ENCODE data around the gene OR6Q1.
"Not testable (repeated sequence)": the region's sequence is repeated elsewhere in the genome, so short reads cannot be mapped to it uniquely, and the experiment has no call there.

The OR6Q1 gene, protein sequence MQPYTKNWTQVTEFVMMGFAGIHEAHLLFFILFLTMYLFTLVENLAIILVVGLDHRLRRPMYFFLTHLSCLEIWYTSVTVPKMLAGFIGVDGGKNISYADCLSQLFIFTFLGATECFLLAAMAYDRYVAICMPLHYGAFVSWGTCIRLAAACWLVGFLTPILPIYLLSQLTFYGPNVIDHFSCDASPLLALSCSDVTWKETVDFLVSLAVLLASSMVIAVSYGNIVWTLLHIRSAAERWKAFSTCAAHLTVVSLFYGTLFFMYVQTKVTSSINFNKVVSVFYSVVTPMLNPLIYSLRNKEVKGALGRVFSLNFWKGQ

DNA sequence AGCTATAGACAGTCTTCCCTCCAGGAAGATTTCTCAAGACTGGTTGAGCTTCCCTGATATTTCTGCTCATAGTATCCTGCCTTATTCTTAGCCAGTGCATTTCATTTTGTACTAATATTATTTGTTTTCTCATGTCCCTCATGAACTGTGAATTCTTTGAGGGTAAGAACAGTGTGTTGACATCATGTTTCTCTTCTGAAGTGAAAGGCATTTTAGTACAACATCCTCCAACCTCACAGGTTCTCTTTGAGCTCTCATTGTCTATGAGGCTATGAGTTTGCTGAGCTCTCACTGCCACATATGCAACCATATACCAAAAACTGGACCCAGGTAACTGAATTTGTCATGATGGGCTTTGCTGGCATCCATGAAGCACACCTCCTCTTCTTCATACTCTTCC, at the start of gene OR6Q1:
OR6Q1 (plus strand) TSS at position 301 of the 400 bp plus-strand sequence; CDS start at position 301, 0 bp downstream.
- no peak for DNase-seq (ENCODE audit: low spot score)

DNA sequence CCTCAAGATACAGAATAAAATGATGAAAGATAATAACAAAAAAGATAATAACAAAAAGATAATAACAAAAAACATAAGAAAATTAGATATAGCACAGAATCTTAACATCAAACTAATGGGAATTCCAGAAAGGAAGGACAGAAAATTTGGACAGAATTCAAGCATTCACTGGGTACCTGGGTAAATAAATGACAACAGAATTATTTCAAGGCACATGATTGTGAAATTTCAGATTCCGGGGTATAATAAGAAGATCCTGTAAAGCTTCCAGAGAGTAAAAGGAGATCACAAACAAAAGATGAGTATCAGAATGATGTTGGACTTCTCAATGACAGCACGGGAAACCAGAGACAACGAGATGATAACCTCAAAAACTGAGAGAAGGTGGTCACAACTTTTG, 49.2 kb upstream of the OR6Q1 start:
- no peak for DNase-seq (ENCODE audit: low spot score)

DNA sequence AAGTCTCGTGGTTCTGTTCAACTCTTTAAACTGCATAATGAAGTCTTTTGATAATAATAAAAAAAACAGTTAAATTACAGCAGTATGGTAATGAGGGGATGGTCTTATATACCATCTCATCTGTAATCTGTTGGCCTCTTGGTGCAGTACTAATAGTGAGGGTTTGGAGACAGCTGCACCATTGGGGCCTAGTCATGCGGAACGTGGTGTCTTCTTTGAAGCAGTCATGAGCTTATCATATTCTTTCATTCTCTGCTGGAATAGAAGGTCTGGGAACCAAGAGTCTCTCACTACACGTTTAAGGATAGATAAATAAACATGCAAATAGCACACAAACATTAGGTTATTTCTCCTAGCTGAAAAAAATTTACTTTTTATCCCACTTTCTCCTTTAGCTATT, 48.0 kb upstream of the OR6Q1 start:
- DNase-seq (ENCODE audit: low spot score): no peak

- DNase-seq (ENCODE audit: low spot score): no peak
These were observed 47.6 kb upstream of the OR6Q1 start for GRCh38 chr11:57983191-57983590.

DNA sequence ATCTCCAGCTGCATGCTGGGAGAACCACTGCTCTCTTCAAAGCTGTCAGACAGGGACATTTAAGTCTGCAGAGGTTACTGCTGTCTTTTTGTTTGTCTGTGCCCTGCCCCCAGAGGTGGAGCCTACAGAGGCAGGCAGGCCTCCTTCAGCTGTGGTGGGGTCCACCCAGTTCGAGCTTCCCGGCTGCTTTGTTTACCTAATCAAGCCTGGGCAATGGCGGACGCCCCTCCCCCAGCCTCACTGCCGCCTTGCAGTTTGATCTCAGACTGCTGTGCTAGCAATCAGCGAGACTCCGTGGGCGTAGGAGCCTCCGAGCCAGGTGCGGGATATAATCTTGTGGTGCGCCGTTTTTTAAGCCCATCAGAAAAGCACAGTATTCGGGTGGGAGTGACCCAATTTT, 31.2 kb upstream of the OR6Q1 start:
- not testable (repeated sequence) for DNase-seq (ENCODE audit: low spot score)

- not testable (repeated sequence) for DNase-seq (ENCODE audit: low spot score)
These were observed 30.7 kb upstream of the OR6Q1 start for GRCh38 chr11:58000021-58000420.

GRCh38 chr11:58000699-58001098, 30.1 kb upstream of the OR6Q1 start:
- DNase-seq (ENCODE audit: low spot score): no peak

DNA sequence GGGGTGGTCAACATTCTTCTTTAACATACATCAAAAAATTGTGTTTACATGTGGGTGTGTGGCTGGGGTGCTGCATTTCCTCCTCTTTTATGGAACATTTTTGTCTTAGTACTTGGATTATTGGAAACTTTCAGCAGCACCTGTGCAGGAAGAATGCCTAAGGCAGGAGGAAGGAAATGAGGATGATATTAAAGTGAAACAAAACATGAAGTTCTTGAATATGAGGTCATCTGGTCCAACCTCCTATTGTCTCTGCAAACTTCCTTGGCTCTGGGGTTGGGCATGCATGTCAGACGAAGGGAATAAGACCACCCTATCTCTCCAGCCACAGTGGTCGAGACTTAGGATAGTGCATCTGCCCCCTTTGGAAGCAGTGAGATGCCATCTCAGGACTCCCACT, 27.7 kb upstream of the OR6Q1 start:
- no peak for DNase-seq (ENCODE audit: low spot score)

GRCh38 chr11:58003591-58003990, 27.2 kb upstream of the OR6Q1 start:
- DNase-seq (ENCODE audit: low spot score): no peak

GRCh38 chr11:58004664-58005063, 26.1 kb upstream of the OR6Q1 start:
- no peak for DNase-seq (ENCODE audit: low spot score)

DNA sequence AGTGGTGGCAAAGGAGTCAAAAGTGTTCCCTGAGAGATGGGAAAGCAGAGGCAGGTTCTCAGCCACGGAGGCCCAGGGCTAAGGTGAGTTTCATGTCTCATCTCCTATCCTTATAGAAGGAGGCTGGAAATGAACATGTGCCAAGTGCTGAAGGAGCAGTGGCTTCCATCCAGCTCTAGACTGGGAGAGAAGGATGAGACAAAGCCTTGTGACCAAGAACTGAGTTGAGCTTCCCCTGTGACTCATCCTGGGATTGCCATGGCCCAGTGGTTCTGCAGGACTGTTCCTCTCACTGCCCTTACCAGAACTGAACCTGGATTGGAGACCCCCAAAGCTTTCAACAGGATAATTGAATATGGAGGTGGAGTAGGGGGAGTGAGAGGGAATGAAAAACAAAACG, 23.8 kb upstream of the OR6Q1 start:
- DNase-seq (ENCODE audit: low spot score): no peak

- DNase-seq (ENCODE audit: low spot score): no peak
These were observed 19.0 kb upstream of the OR6Q1 start for GRCh38 chr11:58011771-58012170.

- no peak for DNase-seq (ENCODE audit: low spot score)
These were observed 7.3 kb upstream of the OR6Q1 start, which contains the start of gene OR9Q1 for GRCh38 chr11:58023435-58023931. Gene OR9Q1, plus strand, starts transcription at chr11:58023881. Its CDS starts 155,564 bp downstream, at chr11:58179445.

GRCh38 chr11:58024601-58025091, 6.1 kb upstream of the OR6Q1 start:
- DNase-seq (ENCODE audit: low spot score): no peak

DNA sequence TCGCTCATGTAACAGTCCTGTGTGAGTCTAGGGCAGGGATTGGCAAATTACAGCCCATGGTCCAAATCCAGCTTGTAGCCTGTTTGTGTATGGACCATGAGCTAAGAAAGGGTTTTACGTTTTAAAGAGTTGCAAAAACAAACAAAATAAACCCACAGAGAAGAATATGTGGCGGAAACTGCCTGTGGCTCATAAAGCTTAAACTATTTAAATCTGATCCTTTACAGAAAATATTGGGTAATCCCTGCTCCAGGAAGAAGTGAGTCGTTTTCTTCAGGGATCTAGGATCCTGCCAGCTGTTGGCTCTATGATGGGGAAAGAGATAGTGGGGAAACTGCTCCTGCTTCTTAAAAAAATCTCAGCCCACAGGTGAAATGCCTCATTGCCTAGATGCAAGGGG, 3.4 kb upstream of the OR6Q1 start:
- no peak for DNase-seq (ENCODE audit: low spot score)

DNA sequence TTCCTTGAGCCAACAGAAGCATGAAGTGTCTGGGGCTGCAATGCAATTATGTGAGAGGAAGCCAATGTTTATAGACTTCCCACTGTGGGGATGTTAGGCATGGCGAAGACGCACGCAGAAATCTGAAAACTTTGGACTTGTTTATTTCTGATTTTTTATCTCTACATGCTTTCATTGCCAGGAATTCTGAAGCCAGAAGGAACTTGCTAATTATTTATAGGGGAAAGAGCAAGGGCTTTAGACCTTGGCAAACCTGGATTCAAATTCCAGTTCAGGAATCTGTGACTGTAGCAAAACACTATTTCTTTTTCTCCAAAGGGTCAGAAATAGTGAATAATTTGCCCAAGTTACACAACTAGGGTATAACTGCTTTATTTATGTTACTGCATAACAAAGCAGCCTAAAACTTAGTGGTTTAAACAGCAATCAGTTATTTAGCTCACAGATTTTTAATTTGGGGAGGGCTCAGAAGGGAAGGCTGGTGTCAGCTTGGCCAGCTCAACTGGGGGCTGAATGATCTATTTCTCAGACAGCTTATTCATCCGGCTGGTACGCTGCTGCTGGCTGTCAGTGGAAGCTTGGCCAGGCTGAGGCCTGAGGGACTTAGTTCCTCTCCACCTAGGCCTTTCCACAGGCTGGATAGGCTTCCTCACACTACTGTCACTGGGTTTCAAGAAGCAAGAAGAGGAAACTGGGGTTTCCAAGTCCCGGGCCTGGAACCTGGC, 1.9 kb upstream of the OR6Q1 start:
- no peak for DNase-seq (ENCODE audit: low spot score)

DNA sequence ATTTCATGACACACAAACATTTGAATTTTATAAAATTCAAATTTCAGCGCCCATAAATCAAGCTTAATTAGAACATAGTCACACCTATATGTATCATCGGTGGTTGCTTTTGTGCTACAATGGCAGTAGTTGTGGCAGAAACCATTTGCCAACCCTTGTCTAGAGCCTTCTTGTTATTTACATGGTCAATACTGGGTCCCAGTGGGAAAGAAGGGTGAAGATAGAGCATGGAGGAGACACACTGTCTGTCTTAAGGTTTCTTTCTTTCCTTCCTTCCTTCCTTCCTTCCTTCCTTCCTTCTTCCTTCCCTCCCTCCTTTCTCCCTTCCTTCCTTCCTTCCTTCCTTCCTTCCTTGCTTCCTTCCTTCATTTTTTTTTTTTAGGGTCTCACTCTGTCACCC, 3.7 kb downstream of the OR6Q1 start:
- no peak for DNase-seq (ENCODE audit: low spot score)

- no peak for DNase-seq (ENCODE audit: low spot score)
These were observed 8.8 kb downstream of the OR6Q1 start for GRCh38 chr11:58039589-58039988.

- DNase-seq (ENCODE audit: low spot score): no peak
These were observed 12.6 kb downstream of the OR6Q1 start for GRCh38 chr11:58043379-58043778.

GRCh38 chr11:58046231-58046630, 15.5 kb downstream of the OR6Q1 start:
- DNase-seq (ENCODE audit: low spot score): no peak

DNA sequence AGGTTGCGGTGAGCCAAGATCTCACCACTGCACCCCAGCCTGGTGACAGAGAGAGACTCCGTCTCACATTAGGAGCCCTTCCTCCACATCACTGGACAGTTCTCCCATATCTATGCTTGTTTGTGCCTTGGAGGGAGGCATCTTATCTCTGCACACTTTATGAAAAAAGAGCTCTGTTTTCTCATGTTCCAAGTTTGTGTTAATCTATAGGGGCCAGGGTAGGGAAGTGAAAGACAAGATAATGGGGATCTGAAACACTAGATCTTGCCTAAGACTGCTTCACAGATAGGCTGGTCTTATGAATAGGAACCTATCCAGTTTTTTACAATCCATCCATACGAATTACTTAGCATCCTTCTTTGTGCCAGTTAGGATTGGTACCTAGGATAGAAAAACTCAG, 17.1 kb downstream of the OR6Q1 start:
- no peak for DNase-seq (ENCODE audit: low spot score)

GRCh38 chr11:58055806-58056401, 25.2 kb downstream of the OR6Q1 start:
- DNase-seq (ENCODE audit: low spot score): no peak

GRCh38 chr11:58057481-58057880, 26.7 kb downstream of the OR6Q1 start:
- DNase-seq (ENCODE audit: low spot score): no peak
